ENCODE data around the gene DHX35.

The DHX35 gene

DNA sequence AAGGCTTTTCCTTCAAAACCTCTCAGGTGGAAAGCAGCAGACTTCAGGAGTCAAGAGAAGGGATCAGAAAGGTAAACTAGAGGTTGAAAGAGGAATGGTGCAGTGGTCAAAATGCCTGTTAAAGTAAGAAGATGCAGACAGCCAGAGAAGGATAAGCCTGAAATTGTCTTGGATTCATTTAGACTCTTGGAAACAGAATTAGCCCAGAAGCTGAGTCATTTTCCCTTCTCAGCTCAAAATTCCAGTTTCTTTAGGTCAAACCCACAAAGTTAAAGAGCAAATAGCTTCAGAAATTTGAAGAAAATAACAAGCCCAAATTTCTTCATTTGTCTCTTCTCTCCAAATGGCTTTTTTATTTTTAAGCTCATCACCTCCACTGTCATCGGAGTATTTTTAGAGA lies 73.9 kb downstream of the DHX35 start:
- no peak for ATAC-seq
- TF ChIP-seq ISL1 (CRISPR knock-in tag; IDR thresholded peaks at IDR 0.05) (no peak), POU6F1 (CRISPR knock-in tag; IDR thresholded peaks at IDR 0.05; ENCODE audit: borderline replicate concordance, low read depth) (no peak), OSR1 (CRISPR knock-in tag; IDR thresholded peaks at IDR 0.05) (no peak), PPARA (CRISPR knock-in tag; IDR thresholded peaks at IDR 0.05; ENCODE audit: borderline replicate concordance) (no peak), ESRRG (CRISPR knock-in tag; IDR thresholded peaks at IDR 0.05) (no peak), ZNF70 (CRISPR knock-in tag; IDR thresholded peaks at IDR 0.05) (no peak), ZC3H10 (CRISPR knock-in tag; IDR thresholded peaks at IDR 0.05) (no peak), ARNTL (CRISPR knock-in tag; IDR thresholded peaks at IDR 0.05; ENCODE audit: borderline replicate concordance, low read depth) (no peak), SNAI2 (CRISPR knock-in tag; IDR thresholded peaks at IDR 0.05) (no peak), ZNF8 (CRISPR knock-in tag; IDR thresholded peaks at IDR 0.05) (no peak), ZFP30 (CRISPR knock-in tag; IDR thresholded peaks at IDR 0.05) (no peak), TOX (CRISPR knock-in tag; IDR thresholded peaks at IDR 0.05; ENCODE audit: borderline replicate concordance) (no peak), ZNF565 (CRISPR knock-in tag; conservative IDR thresholded peaks at IDR 0.05; ENCODE audit: low read depth) (no peak)
- TF ChIP-seq, protein P1, sequence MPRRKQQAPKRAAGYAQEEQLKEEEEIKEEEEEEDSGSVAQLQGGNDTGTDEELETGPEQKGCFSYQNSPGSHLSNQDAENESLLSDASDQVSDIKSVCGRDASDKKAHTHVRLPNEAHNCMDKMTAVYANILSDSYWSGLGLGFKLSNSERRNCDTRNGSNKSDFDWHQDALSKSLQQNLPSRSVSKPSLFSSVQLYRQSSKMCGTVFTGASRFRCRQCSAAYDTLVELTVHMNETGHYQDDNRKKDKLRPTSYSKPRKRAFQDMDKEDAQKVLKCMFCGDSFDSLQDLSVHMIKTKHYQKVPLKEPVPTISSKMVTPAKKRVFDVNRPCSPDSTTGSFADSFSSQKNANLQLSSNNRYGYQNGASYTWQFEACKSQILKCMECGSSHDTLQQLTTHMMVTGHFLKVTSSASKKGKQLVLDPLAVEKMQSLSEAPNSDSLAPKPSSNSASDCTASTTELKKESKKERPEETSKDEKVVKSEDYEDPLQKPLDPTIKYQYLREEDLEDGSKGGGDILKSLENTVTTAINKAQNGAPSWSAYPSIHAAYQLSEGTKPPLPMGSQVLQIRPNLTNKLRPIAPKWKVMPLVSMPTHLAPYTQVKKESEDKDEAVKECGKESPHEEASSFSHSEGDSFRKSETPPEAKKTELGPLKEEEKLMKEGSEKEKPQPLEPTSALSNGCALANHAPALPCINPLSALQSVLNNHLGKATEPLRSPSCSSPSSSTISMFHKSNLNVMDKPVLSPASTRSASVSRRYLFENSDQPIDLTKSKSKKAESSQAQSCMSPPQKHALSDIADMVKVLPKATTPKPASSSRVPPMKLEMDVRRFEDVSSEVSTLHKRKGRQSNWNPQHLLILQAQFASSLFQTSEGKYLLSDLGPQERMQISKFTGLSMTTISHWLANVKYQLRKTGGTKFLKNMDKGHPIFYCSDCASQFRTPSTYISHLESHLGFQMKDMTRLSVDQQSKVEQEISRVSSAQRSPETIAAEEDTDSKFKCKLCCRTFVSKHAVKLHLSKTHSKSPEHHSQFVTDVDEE (CRISPR knock-in tag; IDR thresholded peaks at IDR 0.05), result no peak
- TF ChIP-seq, protein P2, sequence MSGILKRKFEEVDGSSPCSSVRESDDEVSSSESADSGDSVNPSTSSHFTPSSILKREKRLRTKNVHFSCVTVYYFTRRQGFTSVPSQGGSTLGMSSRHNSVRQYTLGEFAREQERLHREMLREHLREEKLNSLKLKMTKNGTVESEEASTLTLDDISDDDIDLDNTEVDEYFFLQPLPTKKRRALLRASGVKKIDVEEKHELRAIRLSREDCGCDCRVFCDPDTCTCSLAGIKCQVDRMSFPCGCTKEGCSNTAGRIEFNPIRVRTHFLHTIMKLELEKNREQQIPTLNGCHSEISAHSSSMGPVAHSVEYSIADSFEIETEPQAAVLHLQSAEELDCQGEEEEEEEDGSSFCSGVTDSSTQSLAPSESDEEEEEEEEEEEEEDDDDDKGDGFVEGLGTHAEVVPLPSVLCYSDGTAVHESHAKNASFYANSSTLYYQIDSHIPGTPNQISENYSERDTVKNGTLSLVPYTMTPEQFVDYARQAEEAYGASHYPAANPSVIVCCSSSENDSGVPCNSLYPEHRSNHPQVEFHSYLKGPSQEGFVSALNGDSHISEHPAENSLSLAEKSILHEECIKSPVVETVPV (CRISPR knock-in tag; IDR thresholded peaks at IDR 0.05), result no peak

DNA sequence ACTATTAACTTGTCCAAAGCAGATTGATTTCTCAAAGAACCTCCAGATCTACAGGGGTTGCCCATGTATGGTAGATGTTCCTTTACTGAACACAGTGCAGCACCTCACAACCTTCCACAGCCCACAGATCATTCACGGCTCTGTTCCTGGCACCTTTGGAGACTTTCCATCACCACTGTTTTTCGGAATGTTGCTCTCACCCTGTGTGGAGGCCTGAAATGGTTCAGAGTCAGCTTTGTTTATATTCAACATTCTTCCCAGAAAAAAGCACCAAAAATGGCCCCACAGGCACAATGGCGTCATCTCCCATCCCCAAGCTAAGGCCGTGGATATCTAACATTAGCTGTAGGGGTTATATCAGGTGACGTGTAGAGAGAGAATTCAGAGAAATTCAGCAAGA lies 74.7 kb downstream of the DHX35 start:
- ATAC-seq, result no peak
- TF ChIP-seq OSR1 (CRISPR knock-in tag; IDR thresholded peaks at IDR 0.05) (no peak), PATZ1 (CRISPR knock-in tag; IDR thresholded peaks at IDR 0.05; ENCODE audit: borderline replicate concordance) (no peak), POU6F1 (CRISPR knock-in tag; IDR thresholded peaks at IDR 0.05; ENCODE audit: borderline replicate concordance, low read depth) (no peak), SNAI2 (CRISPR knock-in tag; IDR thresholded peaks at IDR 0.05) (no peak), CSDC2 (CRISPR knock-in tag; IDR thresholded peaks at IDR 0.05) (no peak), ZFP3 (CRISPR knock-in tag; IDR thresholded peaks at IDR 0.05) (no peak), ISL1 (CRISPR knock-in tag; IDR thresholded peaks at IDR 0.05) (no peak), ZNF8 (CRISPR knock-in tag; IDR thresholded peaks at IDR 0.05) (no peak), TOX (CRISPR knock-in tag; IDR thresholded peaks at IDR 0.05; ENCODE audit: borderline replicate concordance) (no peak), PPARA (CRISPR knock-in tag; IDR thresholded peaks at IDR 0.05; ENCODE audit: borderline replicate concordance) (no peak), GLIS3 (CRISPR knock-in tag; IDR thresholded peaks at IDR 0.05) (no peak), ZFP30 (CRISPR knock-in tag; IDR thresholded peaks at IDR 0.05) (no peak), CREB5 (CRISPR knock-in tag; IDR thresholded peaks at IDR 0.05; ENCODE audit: low read depth) (no peak), ARNTL (CRISPR knock-in tag; IDR thresholded peaks at IDR 0.05; ENCODE audit: borderline replicate concordance, low read depth) (no peak), BACH2 (CRISPR knock-in tag; IDR thresholded peaks at IDR 0.05; ENCODE audit: borderline replicate concordance) (no peak), ZC3H10 (CRISPR knock-in tag; IDR thresholded peaks at IDR 0.05) (no peak), ZNF565 (CRISPR knock-in tag; conservative IDR thresholded peaks at IDR 0.05; ENCODE audit: low read depth) (no peak), ESRRG (CRISPR knock-in tag; IDR thresholded peaks at IDR 0.05) (no peak)
- TF ChIP-seq, protein P2 (CRISPR knock-in tag; IDR thresholded peaks at IDR 0.05), result no peak
